Stimulated activated naive CD4-positive, alpha-beta T cell (primary cell): ENCODE results near the gene TGDS.

Experiments
- DNase-seq, 6 experiments: peaks; one replicate each; lab custom pipeline; 2025; lab: John Stamatoyannopoulos, UW

The TGDS gene

DNA sequence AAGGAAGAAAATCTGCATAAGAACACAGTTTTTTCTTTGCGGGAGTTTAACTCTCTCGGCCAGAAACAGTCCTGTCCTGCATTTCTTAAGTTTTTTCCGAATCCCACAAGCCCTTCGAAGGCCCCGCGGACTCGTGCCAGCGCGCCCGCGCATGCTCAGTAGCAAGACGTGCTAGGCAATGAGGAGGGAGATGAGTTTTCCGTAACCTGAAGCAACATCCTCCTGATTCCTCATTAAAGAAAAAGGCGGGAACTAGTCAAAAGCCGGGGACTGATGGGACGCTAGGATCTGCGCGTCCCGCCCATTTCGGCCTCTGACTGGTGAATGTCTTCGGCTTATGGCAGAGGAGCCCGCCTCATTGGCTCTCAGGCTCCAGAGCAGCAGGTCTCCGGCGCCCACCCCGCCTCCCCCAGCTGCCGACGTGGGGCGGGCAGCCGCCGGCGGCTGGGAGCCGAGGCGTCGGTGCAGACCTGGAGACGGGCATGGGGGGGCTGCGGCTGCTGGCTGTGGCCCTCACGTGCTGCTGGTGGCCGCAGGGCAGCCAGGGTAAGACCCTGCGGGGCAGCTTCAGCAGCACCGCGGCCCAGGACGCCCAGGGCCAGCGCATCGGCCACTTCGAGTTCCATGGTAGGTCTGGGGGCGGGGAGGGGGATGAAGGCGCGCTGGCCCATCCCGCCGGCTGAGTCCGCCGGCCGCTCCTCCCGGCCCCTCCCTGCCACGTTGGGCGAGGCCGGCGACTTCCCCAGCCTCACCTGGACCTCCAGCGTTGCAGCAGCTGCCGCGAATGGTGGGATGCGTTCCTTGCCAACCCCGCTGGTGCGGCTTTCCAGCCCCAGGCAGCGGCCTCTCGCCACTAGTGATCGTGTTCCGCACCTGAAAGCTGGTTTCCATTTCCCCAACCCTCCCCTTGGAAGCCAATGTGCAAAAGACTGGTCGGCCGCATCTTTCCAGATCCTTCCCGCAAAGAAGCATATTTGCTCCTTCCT lies 5.8 kb upstream of the TGDS start, which contains the start of gene GPR180:
GPR180 (plus strand) TSS at position 412 of the 986 bp plus-strand sequence; CDS start at position 483, 71 bp downstream.
- peak; percentile 78 to 90 (median 84) for DNase-seq

DNA sequence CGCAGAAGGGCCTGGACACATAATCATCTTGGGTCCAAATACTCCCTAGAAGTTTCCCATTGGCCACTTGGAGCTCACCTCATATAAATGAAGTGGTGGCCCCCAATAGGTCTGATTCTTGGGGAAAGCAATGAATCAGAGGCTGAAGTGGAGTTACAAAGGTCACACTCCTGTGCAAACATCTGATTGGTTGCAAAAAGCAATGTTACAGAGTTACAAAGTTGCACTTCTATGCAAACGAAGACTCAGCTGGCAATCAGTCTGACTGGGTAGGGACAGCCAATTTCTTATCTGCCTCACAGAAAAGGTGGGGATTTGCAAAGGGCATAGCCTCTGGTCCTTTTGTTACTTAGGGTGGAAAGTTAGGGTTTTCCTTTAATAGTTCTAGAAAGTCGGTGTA lies 3.9 kb upstream of the TGDS start:
- DNase-seq, result no peak

DNA sequence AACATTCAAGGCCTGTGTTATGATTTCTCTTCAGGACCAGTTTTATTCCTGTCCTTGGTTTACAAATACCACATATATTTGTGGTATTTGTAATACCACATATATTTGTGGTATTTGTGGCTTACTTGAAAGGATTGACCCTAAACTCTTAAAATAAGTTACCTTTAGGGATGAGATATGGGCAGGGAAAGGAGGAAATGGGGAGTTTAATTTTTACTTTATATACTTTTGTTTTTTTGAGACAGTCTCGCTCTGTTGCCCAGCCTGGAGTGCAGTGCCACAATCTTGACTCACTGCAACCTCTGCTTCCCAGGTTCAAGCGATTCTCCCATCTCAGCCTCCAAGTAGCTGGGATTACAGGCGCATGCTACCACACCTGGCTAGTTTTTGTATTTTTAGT lies 2.3 kb upstream of the TGDS start:
- DNase-seq, result no peak

DNA sequence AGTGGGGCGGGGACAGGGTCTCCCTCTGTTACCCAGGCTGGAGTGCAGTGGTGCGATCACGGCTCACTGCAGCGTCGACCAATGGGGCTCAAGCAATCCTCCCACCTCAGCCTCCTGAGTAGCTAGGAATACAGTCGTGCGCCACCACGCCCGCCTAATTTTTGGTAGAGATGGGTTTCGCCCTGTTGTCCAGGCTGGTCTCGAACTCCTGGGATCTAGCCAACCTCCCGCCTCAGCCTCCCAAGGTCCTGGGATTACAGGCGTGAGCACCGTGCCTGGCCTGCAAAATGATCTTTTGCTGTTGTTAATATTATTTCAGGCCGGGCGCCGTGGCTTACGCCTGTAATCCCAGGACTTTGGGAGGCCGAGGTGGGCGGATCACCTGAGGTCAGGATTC lies 621 bp upstream of the TGDS start:
- no peak for DNase-seq

DNA sequence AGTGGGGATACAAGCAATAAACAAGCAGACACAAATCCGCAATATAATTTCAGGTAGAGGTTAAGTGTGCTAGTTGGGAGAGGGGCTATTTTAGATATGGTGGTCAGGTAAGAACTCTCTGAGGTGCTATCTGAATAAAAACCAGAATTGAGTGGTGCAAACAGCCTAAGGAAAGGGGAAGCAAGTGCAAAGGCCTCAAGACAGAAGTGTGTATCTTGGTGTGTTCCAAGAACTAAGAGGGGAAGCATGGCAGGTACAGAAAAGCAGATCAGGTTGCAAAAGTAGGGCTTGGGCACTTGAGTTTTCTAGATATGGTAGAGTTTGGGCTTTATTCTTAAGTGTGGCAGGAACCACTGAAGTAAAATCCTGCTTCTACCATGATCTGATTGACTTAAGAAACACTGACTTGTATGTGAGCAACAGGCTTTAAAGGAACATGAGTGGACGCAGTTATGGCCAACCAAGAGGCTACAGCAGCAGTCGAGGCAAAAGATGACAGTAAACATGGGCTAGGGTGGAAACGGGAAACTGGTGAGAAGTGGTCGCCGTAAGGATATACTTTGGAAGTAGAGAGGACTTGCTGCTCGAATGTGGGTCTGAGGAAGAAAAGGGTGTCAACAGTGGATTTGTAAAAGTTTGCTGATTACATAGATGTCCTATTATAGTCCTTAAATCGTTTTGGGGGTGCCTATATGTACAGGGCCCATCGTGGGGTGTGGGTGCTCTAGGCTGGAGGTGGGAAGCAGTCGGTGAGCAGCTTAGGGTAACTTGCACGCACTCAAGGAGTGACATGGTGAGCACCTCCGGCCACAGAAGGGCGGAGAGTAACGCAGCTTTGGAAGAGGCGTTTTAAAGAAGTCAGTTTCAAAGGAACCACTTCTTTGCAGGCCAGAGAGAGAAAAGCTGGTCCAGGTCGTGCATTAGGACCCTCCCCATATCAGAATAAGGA lies 677 bp downstream of the TGDS start:
- DNase-seq, result peak in 2 of 6 experiments; percentile 23 to 54

DNA sequence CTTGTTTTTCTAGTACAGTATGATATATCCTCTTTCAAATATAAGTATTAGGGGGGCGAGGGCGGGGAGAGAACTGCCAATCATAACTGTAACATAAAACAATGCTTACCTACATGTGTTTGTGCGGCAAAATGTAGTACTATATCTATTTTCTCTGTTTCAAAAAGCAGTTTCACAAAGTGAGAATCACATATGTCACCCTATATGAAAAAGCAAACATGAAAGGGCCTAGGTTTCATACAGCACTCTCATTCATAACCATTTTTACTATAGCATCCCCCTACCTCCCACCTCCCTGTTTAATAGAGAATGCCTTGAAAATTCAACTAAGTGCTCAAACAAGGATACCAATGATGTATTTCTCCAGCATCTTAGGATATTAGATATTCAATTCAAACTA lies 5.2 kb downstream of the TGDS start:
- no peak for DNase-seq

DNA sequence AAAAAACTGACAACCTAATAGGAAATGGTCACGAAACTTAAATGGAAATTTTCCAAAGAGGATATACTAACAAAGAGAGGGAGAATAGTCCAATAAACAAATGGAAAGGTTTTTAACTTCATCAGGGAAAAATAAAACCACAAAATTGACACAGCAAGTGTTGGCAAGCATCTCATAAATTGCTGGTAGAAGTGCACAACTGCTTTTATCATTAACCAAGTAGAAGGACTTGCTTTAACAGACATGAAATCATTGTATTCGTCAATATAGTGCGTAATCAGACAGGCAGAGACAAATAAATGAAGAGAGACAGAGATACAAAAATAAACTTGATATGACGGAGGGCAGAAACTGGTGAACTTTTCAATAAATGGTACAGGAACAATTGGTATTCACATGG lies 7.4 kb downstream of the TGDS start:
- DNase-seq, result no peak

DNA sequence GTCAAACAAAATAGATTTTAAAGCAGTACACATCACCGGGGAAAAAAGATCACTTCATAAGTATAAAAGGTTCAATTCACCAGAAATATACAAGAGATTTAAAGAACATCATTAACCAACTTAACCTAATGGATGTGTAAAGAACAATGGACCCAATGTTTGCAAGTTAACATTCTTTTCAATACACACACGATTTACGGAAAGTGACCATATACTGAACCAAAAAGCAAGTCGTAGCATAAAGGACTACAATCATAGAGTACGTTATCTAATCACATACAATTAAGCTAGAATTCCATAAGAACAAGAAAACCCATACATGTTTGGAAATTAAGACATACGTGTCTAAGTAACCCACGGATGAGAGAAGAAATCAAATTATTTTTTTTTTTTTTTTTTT lies 9.6 kb downstream of the TGDS start:
- no peak for DNase-seq

DNA sequence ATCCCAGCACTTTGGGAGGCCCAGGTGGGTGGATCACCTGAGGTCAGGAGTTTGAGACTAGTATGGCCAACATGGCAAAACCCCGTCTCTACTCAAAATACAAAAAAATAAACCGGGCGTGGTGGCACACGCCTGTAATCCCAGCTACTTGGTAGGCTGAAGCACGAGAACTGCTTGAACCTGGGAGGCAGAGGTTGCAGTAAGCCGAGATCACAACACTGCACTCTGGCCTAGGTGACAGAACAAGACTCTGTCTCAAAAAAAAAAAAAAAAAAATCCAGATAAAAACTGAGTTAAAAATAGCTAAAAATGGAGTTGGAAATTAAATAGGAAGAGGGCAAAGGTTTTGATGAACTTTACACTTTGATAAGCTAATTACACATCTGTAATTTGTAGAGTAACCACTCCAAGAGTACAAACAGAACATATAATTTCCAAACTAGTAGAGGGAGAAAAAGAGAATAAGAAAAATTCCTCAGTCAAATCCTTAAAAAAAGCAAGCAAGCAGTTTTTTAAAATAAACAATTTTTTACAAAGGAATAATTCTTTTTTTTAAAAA lies 10.3 kb downstream of the TGDS start:
- DNase-seq, result no peak

DNA sequence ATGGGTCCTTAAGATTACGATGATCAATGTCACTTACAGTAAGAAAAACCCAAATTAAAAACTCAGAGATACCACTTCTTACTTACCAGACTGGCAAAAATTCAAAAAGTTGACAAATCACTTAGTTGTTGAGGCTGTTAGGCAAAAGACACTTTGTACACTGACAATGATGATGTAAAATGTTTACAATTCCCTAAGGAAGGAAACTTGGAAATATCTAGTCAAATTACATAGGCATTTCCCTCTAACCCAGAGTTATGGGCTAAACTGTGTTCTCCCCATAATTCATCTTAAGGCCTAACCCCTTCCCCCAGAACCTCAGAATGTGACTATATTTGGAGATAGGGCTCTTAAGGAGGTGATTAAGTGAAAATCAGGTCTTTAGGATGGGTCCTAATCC lies 12.0 kb downstream of the TGDS start:
- no peak for DNase-seq

DNA sequence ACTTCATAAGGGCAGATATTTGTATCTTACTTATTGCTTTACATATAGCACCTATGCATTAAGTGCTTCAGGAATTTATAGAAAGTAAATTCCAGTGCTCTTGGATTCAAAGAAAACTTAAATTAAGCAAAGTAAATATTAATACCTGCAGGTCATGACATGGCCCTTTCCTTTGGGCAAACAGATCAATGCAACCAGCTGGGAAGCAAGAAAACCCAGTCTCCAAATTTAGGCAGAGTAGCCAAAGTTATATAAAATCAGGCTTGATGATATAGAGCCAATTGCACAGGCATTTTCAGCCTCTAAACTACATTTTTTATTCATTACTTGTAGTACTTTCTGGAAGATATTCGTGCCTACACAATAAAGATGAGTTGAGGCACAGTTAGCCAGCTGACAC lies 16.9 kb downstream of the TGDS start:
- no peak for DNase-seq

DNA sequence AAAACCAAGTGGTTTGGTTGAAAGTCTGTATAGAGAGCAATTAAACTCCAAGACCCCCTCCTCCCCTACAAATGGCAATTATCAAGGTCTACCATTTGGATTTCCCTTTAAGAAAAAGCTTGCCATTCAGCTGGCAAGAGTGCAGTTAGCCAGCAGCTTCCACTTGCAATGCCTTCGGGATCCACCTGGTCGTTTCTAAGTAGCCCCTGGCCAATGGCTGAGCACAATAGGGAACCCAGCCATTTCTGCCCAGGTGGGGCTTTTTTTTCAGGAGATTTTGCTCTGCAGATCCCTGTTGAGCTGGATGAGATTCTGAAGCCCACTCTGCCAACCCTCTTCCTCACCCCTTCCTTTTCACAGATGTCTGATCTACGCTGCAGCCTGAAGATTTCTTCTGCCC lies 26.3 kb downstream of the TGDS start:
- no peak for DNase-seq

DNA sequence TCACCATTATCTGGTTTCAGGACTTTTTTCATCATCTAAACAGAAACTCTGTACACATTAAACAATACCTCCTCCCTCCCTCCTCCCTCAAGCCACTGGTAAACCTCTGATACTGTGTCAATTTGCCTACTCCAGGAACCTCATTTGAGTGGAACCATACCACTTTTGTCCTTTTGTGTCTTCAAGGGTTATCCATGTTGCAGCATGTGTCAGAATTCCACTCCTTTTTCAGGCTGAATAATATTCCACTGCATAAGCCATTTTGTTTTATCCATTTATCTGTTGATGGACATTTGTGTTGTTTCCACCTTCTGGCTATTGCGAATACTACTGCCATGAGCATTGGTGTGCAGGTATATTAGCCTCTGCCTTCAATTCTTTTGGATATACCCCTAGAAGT lies 27.5 kb downstream of the TGDS start:
- no peak for DNase-seq

DNA sequence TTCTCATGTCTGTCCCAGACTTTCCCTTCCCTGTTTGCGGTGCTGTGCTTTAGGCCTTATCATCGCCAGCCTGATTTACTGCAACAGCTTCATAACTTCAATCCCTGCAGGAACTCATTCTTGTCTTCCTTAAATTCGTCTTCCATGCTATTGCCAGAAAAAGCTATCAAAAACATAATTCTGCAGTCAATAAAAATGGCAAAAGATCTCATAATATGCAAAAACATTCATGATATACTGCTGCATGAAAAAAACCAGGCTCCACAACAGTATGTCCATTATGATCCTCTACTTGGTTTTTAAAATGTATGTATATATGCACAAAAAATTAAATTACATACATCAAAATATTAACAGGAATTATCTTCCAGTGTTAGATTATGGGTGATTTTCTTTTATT lies 28.4 kb downstream of the TGDS start:
- no peak for DNase-seq

DNA sequence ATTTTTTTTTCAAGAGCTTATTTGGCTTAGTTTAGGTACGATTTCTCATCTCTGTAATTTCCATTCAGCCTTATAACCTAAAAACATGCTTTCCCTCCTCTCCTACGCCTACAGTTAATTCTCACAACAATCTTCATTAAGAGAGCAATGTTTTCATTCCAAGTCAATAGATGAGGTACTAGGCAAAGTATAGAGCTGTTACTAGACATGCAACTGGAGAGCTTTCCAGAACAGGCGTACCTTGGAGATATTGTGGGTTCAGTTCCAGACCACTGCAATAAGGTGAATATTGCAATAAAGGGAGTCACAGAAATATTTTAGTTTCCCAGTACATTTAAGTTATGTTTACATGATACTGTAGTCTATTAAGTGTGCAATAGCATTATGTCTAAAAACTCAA lies 34.8 kb downstream of the TGDS start:
- DNase-seq, result no peak

DNA sequence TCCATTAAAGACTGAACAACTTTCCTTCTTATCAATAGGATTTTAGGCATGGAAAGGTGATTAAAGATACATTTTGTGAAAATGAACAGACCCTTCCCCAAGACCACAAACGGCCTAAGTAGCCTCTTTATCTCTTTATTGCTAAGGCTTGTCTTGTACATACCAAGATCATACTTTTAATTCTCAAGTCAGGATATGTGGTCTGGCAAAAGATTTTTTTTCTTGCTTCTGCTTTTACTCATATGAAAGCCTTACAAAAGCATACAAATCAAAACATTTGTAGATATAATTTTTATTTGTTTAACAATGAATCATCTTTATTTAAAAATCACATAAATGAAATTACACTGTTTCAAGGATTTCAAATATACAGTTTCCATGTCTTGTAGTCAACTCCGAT lies 35.8 kb downstream of the TGDS start:
- DNase-seq, result no peak

DNA sequence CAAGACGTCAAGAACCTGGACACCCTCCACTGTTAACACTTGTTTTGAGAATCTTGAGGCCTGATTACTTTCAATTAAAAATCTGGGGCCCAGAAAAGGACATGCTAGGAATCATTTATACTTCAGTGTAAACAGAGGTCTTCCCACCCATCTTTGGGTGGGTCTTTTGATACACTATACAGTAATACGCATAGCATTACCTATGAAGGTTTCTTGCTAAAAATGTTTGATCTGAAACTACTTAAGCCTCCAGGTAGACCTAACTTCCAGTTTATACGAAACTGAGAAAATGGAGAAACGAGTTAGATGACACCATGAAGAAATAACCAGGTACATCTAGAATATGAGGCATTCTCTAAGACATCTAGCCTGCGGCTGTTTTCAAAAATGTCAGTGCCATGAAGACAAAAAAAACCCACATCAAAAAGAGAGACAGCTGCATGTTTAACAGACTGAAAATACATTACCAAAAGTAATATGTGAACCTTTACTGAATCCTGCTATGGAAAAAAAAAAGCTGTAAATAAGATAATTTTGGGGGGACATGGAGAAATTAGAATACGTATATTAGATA lies 36.6 kb downstream of the TGDS start:
- peak in 3 of 6 experiments; percentile 30 to 59 (median 54) for DNase-seq

DNA sequence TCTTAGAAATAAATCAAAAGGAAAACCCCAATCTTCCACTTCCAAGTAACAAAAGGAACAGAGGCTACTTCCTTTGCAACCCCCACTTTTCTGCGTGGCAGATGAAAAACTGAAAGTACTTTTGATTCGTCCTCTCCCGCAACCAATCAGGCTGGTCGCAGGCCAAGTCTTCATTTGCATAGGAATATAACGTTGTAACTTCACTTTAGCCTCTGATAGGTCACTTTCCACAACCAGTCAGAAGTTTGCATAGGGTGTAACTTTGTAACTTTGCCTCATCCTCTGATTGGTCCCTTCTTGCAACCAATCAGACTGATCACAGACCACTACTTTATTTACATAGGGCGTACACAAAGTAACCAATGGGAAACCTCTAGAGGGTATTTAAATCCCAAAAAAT lies 37.2 kb downstream of the TGDS start:
- DNase-seq, result peak in 5 of 6 experiments; percentile 12 to 51 (median 29)

DNA sequence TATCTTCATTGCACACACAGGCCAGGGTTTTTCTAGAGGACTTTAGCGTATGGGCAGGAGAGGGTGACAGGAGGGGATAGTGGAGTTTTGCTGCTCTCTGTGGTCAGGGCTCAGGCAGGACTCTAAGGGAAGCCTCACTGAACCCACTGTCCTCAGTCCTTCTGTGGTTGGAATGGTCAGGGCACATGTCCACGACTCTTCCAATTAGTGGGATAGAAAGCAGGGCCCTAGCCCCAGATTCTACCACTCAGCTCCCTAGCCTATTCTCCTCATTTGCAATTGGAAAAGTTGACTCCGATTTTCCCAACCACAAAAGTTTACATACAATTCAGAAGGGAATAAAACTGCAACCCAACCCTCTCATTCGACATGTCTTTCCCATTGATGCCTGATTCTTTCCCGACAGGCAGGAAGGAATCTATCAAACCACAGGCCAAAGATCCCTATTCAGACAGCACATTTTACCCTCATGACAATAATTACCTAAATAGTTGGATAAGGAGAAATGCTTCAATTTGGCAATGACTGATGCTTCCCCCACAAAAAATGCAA lies 38.2 kb downstream of the TGDS start:
- DNase-seq, result no peak

DNA sequence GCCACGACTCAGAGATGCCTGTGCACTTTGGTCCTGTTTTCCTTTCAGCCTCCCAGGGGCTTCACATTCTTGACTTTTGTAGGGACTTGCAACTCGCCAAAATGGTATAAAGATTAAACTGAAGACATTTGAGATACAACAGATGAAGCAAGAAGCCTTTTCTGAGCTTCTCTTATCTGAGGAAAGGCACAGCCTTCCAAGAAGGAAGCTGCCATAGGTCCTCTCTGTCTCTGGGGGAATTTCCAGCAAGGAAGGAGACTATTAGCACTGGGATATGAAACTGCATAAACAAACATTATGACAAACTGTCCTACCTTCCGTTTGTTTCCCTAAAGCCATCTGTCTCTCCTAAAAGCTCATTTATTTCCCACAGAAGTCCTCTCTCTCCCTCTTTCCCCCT lies 39.3 kb downstream of the TGDS start:
- no peak for DNase-seq

DNA sequence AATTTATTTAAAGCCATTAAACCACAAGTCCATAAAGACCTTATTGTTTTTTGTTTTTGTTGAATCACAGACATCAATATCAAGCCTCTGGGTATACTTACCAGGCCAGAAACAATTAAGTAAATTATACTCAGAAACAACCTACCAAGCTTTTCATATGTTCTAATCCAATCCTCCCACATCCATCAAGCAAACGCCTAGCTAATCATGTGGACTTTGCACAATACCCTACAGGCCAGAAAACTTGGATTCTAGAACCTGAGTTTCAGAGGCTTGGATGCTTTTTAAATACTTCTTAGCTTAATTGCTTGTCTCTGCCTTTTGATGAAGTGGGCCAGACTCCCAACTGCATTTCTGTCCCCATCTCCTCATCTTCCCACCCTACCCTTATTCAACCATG lies 39.9 kb downstream of the TGDS start:
- DNase-seq, result no peak

DNA sequence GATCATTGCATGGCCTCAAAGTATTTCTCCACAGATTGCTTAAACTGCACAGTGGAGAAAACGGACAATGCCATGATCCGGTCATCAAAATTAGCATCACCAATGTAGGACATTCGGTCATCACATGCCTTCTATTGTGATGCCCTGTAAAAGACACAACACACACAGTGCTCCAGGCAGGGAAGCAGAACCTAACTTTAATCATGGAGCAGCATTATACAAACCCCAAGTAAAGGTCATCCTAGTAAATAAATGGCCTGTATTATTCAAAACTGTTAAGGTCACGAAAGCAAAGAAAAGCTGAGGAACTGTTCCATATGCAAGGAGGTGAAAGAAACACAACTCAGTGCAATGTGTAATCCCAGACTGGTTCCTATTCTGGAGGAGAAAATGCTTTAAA lies 42.2 kb downstream of the TGDS start:
- DNase-seq, result no peak
